NT2/D1 (cell line): ENCODE measurements around the gene CRAMP1.

Experiments used
- YY1 ChIP-seq: IDR thresholded peaks from 2 replicates; pipeline ENCODE4 v1.6.1; 2011; ENCODE audit not compliant: insufficient read length, insufficient read depth
- ZNF274 ChIP-seq: IDR thresholded peaks from 2 replicates; pipeline ENCODE4 v1.6.1; 2011; ENCODE audit warnings: mild to moderate bottlenecking, low read depth, low read length

DNA sequence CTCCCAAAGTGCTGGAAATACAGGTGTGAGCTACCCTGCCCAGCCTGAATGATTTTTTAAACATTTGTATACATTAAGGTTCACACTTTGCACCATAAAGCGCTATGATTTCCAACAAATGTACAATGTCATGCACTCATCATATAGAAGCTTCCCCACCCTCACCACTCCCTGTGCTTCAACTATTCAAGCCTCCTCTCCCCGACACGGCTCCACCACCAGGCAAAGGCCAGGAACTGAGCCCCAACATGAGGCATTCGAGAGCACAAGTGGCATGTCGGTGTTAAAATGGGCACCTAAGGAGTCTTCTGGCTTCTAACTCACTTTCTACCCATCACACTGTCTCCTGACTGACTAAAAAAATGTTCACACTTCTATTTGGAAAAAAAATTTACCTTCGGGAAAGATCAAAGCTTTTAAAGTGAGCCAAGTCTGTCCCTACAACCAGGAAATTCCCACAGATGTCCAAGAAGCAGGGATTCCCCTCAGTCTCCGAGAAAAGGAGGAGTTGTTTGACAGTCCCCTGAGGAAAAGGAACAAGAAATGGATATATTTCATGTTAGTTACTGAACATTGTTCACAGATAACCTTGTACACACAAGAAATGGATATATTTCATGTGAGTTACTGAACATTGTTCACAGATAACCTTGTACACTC is 41.0 kb upstream of the CRAMP1 start:
- TF ChIP-seq ZNF274 (no peak), YY1 (no peak)
